Left renal cortex interstitium (tissue), 4 donors: ENCODE data around the gene ITGA8. TPM values are rescaled to one million over a fixed set of nuclear protein-coding genes. Genes with fewer than 3 reads are reported as not detected.
"Not testable (repeated sequence)": the region's sequence is repeated elsewhere in the genome, so short reads cannot be mapped to it uniquely, and the experiment has no call there.

Experiments used
- DNase-seq, 4 donors: peaks; one replicate each; pipeline ENCODE4 v3.0.0-alpha.2; 2013; ENCODE audit warnings: low read depth in 4 of 4, low spot score in 2 of 4, missing footprints in 1 of 4
- polyA plus RNA-seq, 4 donors: library from polyadenylated mRNA; unstranded; fragments of 120-200 nt; gene quantifications; one replicate each; pipeline ENCODE4 v1.2.1, GENCODE V29; 2013; ENCODE audit not compliant: insufficient read length in 4 of 4

Gene ITGA8
- polyA plus RNA-seq, 4 donors: 43.6 to 48.5 (median 47.8) TPM

GRCh38 chr10:15567952-15568351 is 151.8 kb downstream of the ITGA8 start:
- DNase-seq: no peak

GRCh38 chr10:15563246-15563645 is 156.5 kb downstream of the ITGA8 start:
- no peak for DNase-seq

- no peak for DNase-seq
These were observed 157.1 kb downstream of the ITGA8 start for GRCh38 chr10:15562578-15562977.

- no peak for DNase-seq
These were observed 157.6 kb downstream of the ITGA8 start for GRCh38 chr10:15562116-15562515.

- no peak for DNase-seq
These were observed 161.6 kb downstream of the ITGA8 start for GRCh38 chr10:15558136-15558535.

GRCh38 chr10:15557168-15557567 is 162.6 kb downstream of the ITGA8 start:
- not testable (repeated sequence) for DNase-seq

- no peak for DNase-seq
These were observed 168.8 kb downstream of the ITGA8 start for GRCh38 chr10:15550950-15551349.

- no peak for DNase-seq
These were observed 171.4 kb downstream of the ITGA8 start for GRCh38 chr10:15548331-15548730.

- no peak for DNase-seq
These were observed 173.1 kb downstream of the ITGA8 start for GRCh38 chr10:15546606-15547005.

GRCh38 chr10:15545884-15546283 is 173.8 kb downstream of the ITGA8 start:
- no peak for DNase-seq

GRCh38 chr10:15545266-15545665 is 174.5 kb downstream of the ITGA8 start:
- no peak for DNase-seq

- DNase-seq: no peak
These were observed 175.7 kb downstream of the ITGA8 start for GRCh38 chr10:15543994-15544393.

GRCh38 chr10:15542817-15543216 is 176.9 kb downstream of the ITGA8 start:
- DNase-seq: no peak

- no peak for DNase-seq
These were observed 178.3 kb downstream of the ITGA8 start for GRCh38 chr10:15541376-15541775.

GRCh38 chr10:15540727-15541126 is 179.0 kb downstream of the ITGA8 start:
- no peak for DNase-seq

GRCh38 chr10:15539262-15539661 is 180.5 kb downstream of the ITGA8 start:
- no peak for DNase-seq

GRCh38 chr10:15534928-15535538 is 184.7 kb downstream of the ITGA8 start:
- not testable (repeated sequence) for DNase-seq

GRCh38 chr10:15531927-15532722 is 187.6 kb downstream of the ITGA8 start:
- DNase-seq: no peak

- no peak for DNase-seq
These were observed 190.9 kb downstream of the ITGA8 start for GRCh38 chr10:15528859-15529239.

GRCh38 chr10:15526754-15527153 is 193.0 kb downstream of the ITGA8 start:
- no peak for DNase-seq

GRCh38 chr10:15521328-15521903 is 198.3 kb downstream of the ITGA8 start:
- no peak for DNase-seq

GRCh38 chr10:15518250-15518649 is 201.5 kb downstream of the ITGA8 start:
- no peak for DNase-seq
